Cardiac ventricle fibroblast (primary cell): ENCODE results near the gene ZNF516. TPM values are rescaled to one million over a fixed set of nuclear protein-coding genes. Genes with fewer than 3 reads are reported as not detected.

Experiments used
- total RNA-seq: library from RNA; depleted of rRNA; stranded (reverse); fragments of >200 nt; gene quantifications from 2 replicates; pipeline ENCODE4 v1.2.3, GENCODE V29; 2015

The ZNF516 gene, protein sequence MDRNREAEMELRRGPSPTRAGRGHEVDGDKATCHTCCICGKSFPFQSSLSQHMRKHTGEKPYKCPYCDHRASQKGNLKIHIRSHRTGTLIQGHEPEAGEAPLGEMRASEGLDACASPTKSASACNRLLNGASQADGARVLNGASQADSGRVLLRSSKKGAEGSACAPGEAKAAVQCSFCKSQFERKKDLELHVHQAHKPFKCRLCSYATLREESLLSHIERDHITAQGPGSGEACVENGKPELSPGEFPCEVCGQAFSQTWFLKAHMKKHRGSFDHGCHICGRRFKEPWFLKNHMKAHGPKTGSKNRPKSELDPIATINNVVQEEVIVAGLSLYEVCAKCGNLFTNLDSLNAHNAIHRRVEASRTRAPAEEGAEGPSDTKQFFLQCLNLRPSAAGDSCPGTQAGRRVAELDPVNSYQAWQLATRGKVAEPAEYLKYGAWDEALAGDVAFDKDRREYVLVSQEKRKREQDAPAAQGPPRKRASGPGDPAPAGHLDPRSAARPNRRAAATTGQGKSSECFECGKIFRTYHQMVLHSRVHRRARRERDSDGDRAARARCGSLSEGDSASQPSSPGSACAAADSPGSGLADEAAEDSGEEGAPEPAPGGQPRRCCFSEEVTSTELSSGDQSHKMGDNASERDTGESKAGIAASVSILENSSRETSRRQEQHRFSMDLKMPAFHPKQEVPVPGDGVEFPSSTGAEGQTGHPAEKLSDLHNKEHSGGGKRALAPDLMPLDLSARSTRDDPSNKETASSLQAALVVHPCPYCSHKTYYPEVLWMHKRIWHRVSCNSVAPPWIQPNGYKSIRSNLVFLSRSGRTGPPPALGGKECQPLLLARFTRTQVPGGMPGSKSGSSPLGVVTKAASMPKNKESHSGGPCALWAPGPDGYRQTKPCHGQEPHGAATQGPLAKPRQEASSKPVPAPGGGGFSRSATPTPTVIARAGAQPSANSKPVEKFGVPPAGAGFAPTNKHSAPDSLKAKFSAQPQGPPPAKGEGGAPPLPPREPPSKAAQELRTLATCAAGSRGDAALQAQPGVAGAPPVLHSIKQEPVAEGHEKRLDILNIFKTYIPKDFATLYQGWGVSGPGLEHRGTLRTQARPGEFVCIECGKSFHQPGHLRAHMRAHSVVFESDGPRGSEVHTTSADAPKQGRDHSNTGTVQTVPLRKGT
- 28.4 and 34.8 TPM in 2 replicates for total RNA-seq

DNA sequence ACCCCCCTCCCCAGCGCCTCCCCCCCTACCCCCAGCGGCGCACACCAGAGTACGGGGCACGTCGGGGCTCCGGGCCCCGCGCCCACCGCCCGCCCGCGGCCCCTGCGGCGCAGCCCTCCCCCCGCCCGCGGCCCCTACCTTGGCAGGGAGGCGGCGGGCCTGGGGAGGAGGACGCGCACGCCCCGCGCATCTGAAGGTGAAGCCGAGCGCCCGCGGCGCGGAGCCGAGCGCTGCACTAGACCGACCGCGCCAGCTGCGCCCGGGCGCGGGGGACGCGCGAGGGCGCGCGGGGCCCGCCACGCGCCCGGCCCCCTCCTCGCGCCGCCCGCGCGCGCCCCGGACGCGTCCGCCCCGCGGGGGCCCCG lies at the start of gene ZNF516:
Gene ZNF516 (minus strand): TSS at position 237 of the 365 bp plus-strand sequence. CDS start 52,188 bp downstream, outside the sequence.

